GM12878 (cell line): ENCODE results near the gene CHRND. TPM values are rescaled to one million over a fixed set of nuclear protein-coding genes. Genes with fewer than 3 reads are reported as not detected.

Source experiments
- ATAC-seq: fragments of 200-7000 bp; cut with Tn5 transposase; 3 replicates; pipeline ENCODE4 v1.9.1; 2020; ENCODE audit warnings: mild to moderate bottlenecking, moderate library complexity
- BruUV-seq: library from RNA; stranded (reverse); fragments of 400-500 nt; replicated peaks from 2 replicates; lab custom pipeline; 2021; lab: Mats Ljungman, UMichigan
- CTCF ChIA-PET: fragments of 300-600 bp; sonication (Branson Sonifier 250); formaldehyde crosslinking; extraction: SDS; loops from one replicate; lab custom pipeline; 2021; ENCODE audit warnings: inconsistent platforms; lab: Yijun Ruan, JAX
- POLR2A ChIA-PET: fragments of 350-600 bp; formaldehyde crosslinking; extraction: SDS; loops from one replicate; lab custom pipeline; 2021; ENCODE audit warnings: inconsistent platforms; lab: Charles Lee
- RAD21 ChIA-PET: fragments of 300-600 bp; sonication (Branson Sonifier 250); formaldehyde crosslinking; loops from one replicate; lab custom pipeline; 2023; ENCODE audit warnings: antibody characterized with exemption; ENCODE audit not compliant: unreplicated experiment; lab: Charles Lee
- SMC1A ChIA-PET: fragments of 300-600 bp; sonication (Branson Sonifier 250); formaldehyde crosslinking; loops from one replicate; lab custom pipeline; 2023; ENCODE audit not compliant: unreplicated experiment, uncharacterized antibody; lab: Charles Lee
- DNase-seq: peaks from one replicate; pipeline ENCODE4 v3.0.0-alpha.2; 2011; ENCODE audit warnings: low read depth, low spot score
- FAIRE-seq: peaks from 3 replicates; lab custom pipeline; 2011; peaks lifted over from hg19 to GRCh38; lab: Jason Lieb, UNC
- H2AFZ ChIP-seq: 2 replicates; pipeline ENCODE4 v1.6.0; 2011; ENCODE audit warnings: low read depth, low read length, control low read depth; ENCODE audit not compliant: control insufficient read depth
- H3K27ac ChIP-seq: 2 replicates; pipeline ENCODE4 v1.5.1; 2011; ENCODE audit warnings: control low read depth; ENCODE audit not compliant: control insufficient read depth, insufficient read depth
- H3K27me3 ChIP-seq, 2 experiments: replicated peaks in 1 of 2; 2 replicates each; pipeline versions ENCODE4 v1.6.0 to v1.6.1; 2011; ENCODE audit warnings: low read length in 1 of 2; ENCODE audit not compliant: control insufficient read depth in 2 of 2, insufficient read depth in 2 of 2
- H3K36me3 ChIP-seq, 2 experiments: 2 replicates each; pipeline ENCODE4 v1.5.1; 2011; ENCODE audit warnings: low read length in 1 of 2; ENCODE audit not compliant: control insufficient read depth in 2 of 2, insufficient read depth in 2 of 2
- H3K4me1 ChIP-seq: 2 replicates; pipeline ENCODE4 v1.6.1; 2011; ENCODE audit warnings: mild to moderate bottlenecking, low read length, moderate library complexity, mixed read lengths; ENCODE audit not compliant: control insufficient read depth, insufficient read depth
- H3K4me2 ChIP-seq: 2 replicates; pipeline ENCODE4 v1.6.0; 2011; ENCODE audit warnings: control low read depth; ENCODE audit not compliant: control insufficient read depth, insufficient read depth
- H3K4me3 ChIP-seq: fragments of 200-600 bp; sonication (generic); 2 replicates; pipeline ENCODE4 v1.5.1; 2016
- H3K79me2 ChIP-seq: 2 replicates; pipeline ENCODE4 v1.6.0; 2011; ENCODE audit warnings: low read length; ENCODE audit not compliant: control insufficient read depth, insufficient read depth
- H3K9ac ChIP-seq: 2 replicates; pipeline ENCODE4 v1.8.0; 2011; ENCODE audit warnings: low read length, control low read depth, mixed read lengths; ENCODE audit not compliant: control insufficient read depth, insufficient read depth
- H3K9me3 ChIP-seq: replicated peaks from 3 replicates; pipeline ENCODE4 v1.5.1; 2011; ENCODE audit warnings: mild to moderate bottlenecking, low read length; ENCODE audit not compliant: control insufficient read depth, insufficient read depth
- H4K20me1 ChIP-seq: 2 replicates; pipeline ENCODE4 v1.6.0; 2011; ENCODE audit not compliant: control insufficient read depth, insufficient read depth
- ASH2L ChIP-seq: fragments of 300-600, 200-600 bp; sonication (generic); IDR thresholded peaks from 2 replicates; pipeline ENCODE4 v1.6.1; 2017; ENCODE audit warnings: low read depth, mild to moderate bottlenecking, borderline replicate concordance
- BRCA1 ChIP-seq: IDR thresholded peaks from 2 replicates; pipeline ENCODE4 v1.6.1; 2011; ENCODE audit warnings: low read depth, low read length, improper control_type of control experiment
- DPF2 ChIP-seq: fragments of 450-650 bp; IDR thresholded peaks from 2 replicates; pipeline ENCODE4 v1.6.1; 2017; ENCODE audit warnings: mild to moderate bottlenecking
- EZH2 ChIP-seq: IDR thresholded peaks from 2 replicates; pipeline ENCODE4 v1.6.1; 2012; ENCODE audit warnings: low read depth, mild to moderate bottlenecking, control low read depth, inconsistent platforms, low read length, borderline replicate concordance; ENCODE audit not compliant: control insufficient read depth
- JUND ChIP-seq: IDR thresholded peaks from 2 replicates; pipeline ENCODE4 v1.6.1; 2012; ENCODE audit warnings: low read depth, mild to moderate bottlenecking, low read length, improper control_type of control experiment, moderate library complexity
- MEF2B ChIP-seq: fragments of 450-650 bp; IDR thresholded peaks from 2 replicates; pipeline ENCODE4 v1.6.1; 2018; ENCODE audit warnings: mild to moderate bottlenecking, moderate library complexity; ENCODE audit not compliant: partially characterized antibody, poor library complexity, severe bottlenecking
- MTA2 ChIP-seq: fragments of 450-650 bp; IDR thresholded peaks from 2 replicates; pipeline ENCODE4 v1.6.1; 2016; ENCODE audit warnings: low read depth, mild to moderate bottlenecking, moderate library complexity
- NR2C1 ChIP-seq: fragments of 450-650 bp; IDR thresholded peaks from 2 replicates; pipeline ENCODE4 v1.6.1; 2017; ENCODE audit warnings: antibody characterized with exemption, mild to moderate bottlenecking, moderate library complexity
- SMC3 ChIP-seq: IDR thresholded peaks from 2 replicates; pipeline ENCODE4 v1.6.1; 2011; ENCODE audit warnings: low read length, improper control_type of control experiment, borderline replicate concordance
- whole genome bisulfite sequencing: methylation state at CpG from one replicate; pipeline ENCODE4 v1.1.6; 2016; ENCODE audit warnings: low lambda C conversion rate; ENCODE audit not compliant: insufficient replicate concordance, insufficient coverage; ENCODE audit errors: missing lambda C conversion rate; 5-methylcytosine and 5-hydroxymethylcytosine counted together
- in situ Hi-C: fragments of 300-500 bp; cut with MboI; formaldehyde crosslinking; loops from 9 replicates; pipeline ENCODE4 v1.14.3; 2018; ENCODE audit warnings: mixed read lengths
- intact Hi-C: fragments of 100-400 bp; cut with micrococcal nuclease; formaldehyde crosslinking; loops from one replicate; pipeline ENCODE4 v1.14.2; 2022; ENCODE audit not compliant: unreplicated experiment
- polyA plus RNA-seq, 11 experiments: library from polyadenylated mRNA; depleted of rRNA in 4 of 11; unstranded in 6 of 11; stranded (reverse) in 5 of 11; fragments of >200 nt; fragmentation: Nextera tagmentation in 4 of 11; fragmentation: Illumina TruSeq in 1 of 11; extraction: Ambion mirVana in 4 of 11; extraction: Trizol in 1 of 11; gene quantifications; 1 replicate in 1 of 11; 2 replicates in 10 of 11; pipeline versions ENCODE4 v1.2.1 to v1.2.3, GENCODE V29; 2011 to 2016; ENCODE audit warnings: inconsistent platforms in 2 of 11, missing spikeins in 2 of 11, low read depth in 1 of 11
- total RNA-seq, 4 experiments: library from RNA; depleted of rRNA in 3 of 4; stranded (reverse); fragments of >200 nt in 3 of 4; fragmentation: Illumina TruSeq in 1 of 4; extraction: Trizol in 1 of 4; gene quantifications; 2 replicates each; pipeline versions ENCODE4 v1.2.1 to v1.2.3, GENCODE V29; 2013 to 2021
- TF ChIP-seq, protein P1 (sequence below): fragments of 450-650 bp; IDR thresholded peaks from 2 replicates; pipeline ENCODE4 v1.6.1; 2017; ENCODE audit warnings: mild to moderate bottlenecking, moderate library complexity

Gene CHRND
- total and polyA plus RNA-seq, 10 of the 15 experiments (the other 5 are each of a cell fraction or from before 2014, with no cell fraction given): not detected

DNA sequence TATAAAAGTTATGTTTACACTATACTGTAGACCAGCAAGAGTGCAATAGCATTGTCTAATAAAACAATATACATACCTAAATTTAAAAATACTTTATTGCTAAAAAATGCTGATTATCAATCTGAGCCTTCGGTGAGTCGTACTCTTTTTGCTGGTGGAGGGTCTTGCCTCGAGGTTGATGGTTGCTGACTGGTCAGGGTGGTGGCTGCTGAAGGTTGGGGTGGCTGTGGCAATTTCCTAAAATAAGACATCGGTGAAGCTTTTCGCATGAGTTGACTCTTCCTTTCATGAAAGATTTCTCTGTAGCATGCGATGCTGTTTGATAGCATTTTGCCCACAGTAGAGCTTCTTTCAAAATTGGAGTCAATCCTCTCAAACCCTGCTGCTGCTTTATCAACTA is 22.0 kb downstream of the CHRND start:
- RAD21 ChIA-PET: no interaction called here
- 97% methylated on average over 6 of the region's 6 CpGs for WGBS
- POLR2A ChIA-PET: no interaction called here
- intact Hi-C loops: no loop called here
- ATAC-seq (no peak), DNase-seq (no peak), FAIRE-seq (no peak)
- no peaks in the 10 kb centered on the region for H4K20me1 ChIP-seq
- no peak overlapping the region for H3K4me3 ChIP-seq
- H3K79me2 ChIP-seq: peaks cover 38% of the 10 kb centered on the region
- BruUV-seq: no TSS peak
- no peak overlapping the region for H3K4me2 ChIP-seq
- no peaks in the 10 kb centered on the region for H3K27me3 ChIP-seq
- TF ChIP-seq EZH2: no peak
- no peak for TF ChIP-seq MTA2
- no peak for TF ChIP-seq MEF2B
- no peak for TF ChIP-seq DPF2
- no peak for TF ChIP-seq NR2C1
- no peak for TF ChIP-seq BRCA1
- no peak for TF ChIP-seq JUND
- TF ChIP-seq, protein P1, sequence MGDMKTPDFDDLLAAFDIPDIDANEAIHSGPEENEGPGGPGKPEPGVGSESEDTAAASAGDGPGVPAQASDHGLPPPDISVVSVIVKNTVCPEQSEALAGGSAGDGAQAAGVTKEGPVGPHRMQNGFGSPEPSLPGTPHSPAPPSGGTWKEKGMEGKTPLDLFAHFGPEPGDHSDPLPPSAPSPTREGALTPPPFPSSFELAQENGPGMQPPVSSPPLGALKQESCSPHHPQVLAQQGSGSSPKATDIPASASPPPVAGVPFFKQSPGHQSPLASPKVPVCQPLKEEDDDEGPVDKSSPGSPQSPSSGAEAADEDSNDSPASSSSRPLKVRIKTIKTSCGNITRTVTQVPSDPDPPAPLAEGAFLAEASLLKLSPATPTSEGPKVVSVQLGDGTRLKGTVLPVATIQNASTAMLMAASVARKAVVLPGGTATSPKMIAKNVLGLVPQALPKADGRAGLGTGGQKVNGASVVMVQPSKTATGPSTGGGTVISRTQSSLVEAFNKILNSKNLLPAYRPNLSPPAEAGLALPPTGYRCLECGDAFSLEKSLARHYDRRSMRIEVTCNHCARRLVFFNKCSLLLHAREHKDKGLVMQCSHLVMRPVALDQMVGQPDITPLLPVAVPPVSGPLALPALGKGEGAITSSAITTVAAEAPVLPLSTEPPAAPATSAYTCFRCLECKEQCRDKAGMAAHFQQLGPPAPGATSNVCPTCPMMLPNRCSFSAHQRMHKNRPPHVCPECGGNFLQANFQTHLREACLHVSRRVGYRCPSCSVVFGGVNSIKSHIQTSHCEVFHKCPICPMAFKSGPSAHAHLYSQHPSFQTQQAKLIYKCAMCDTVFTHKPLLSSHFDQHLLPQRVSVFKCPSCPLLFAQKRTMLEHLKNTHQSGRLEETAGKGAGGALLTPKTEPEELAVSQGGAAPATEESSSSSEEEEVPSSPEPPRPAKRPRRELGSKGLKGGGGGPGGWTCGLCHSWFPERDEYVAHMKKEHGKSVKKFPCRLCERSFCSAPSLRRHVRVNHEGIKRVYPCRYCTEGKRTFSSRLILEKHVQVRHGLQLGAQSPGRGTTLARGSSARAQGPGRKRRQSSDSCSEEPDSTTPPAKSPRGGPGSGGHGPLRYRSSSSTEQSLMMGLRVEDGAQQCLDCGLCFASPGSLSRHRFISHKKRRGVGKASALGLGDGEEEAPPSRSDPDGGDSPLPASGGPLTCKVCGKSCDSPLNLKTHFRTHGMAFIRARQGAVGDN: no peak
- no peak for TF ChIP-seq ASH2L
- TF ChIP-seq SMC3: no peak
- H2AFZ ChIP-seq: no peak overlapping the region
- H3K36me3 ChIP-seq: no peaks in the 10 kb centered on the region; a peak in 1 of 4 replicates
- SMC1A ChIA-PET: no interaction called here
- no peak overlapping the region for H3K9ac ChIP-seq
- CTCF ChIA-PET: interaction anchor here (1.5 kb wide), 1 partner anchor 64 kb away, joined by 3 read pairs; no protein-coding TSS in a partner anchor
- in situ Hi-C loops: no loop called here
- no peaks in the 10 kb centered on the region; the same call in 2 of the 3 replicates for H3K9me3 ChIP-seq
- H3K4me1 ChIP-seq: no peaks in the 10 kb centered on the region; the same call in 1 of the 2 replicates
- H3K27ac ChIP-seq: no peak overlapping the region
